B cell (primary cell): ENCODE data around the gene TRIP10. TPM values are rescaled to one million over a fixed set of nuclear protein-coding genes. Genes with fewer than 3 reads are reported as not detected.

Experiments used
- ATAC-seq: fragments of 200-7000 bp; cut with Tn5 transposase; one replicate; pipeline ENCODE4 v1.10.0; 2021; ENCODE audit warnings: low read depth, mild to moderate bottlenecking, moderate number of reproducible peaks, moderate library complexity
- CTCF ChIA-PET: fragments of 350-600 bp; sonication (Branson Sonifier 250); formaldehyde crosslinking; loops from one replicate; lab custom pipeline; 2021; ENCODE audit warnings: antibody characterized with exemption, inconsistent platforms; lab: Charles Lee
- POLR2A ChIA-PET: fragments of 350-600 bp; sonication (Branson Sonifier 250); formaldehyde crosslinking; loops from one replicate; lab custom pipeline; 2021; ENCODE audit warnings: antibody characterized with exemption; lab: Charles Lee
- DNase-seq: peaks from one replicate; pipeline ENCODE4 v3.0.0; 2013
- H2AFZ ChIP-seq: 2 replicates; pipeline ENCODE4 v1.6.1; 2012; ENCODE audit warnings: mild to moderate bottlenecking, low read depth, low read length; ENCODE audit not compliant: insufficient read depth, poor library complexity, severe bottlenecking
- H3K27ac ChIP-seq, 2 donors: 1 replicate in 1 of 2; 2 replicates in 1 of 2; pipeline ENCODE4 v1.5.1; 2012 to 2013; ENCODE audit warnings: low read length in 2 of 2, mild to moderate bottlenecking in 2 of 2, moderate library complexity in 1 of 2
- H3K27me3 ChIP-seq, 4 experiments: fragments of 200-600 bp in 1 of 4; sonication (generic) in 1 of 4; replicated peaks in 1 of 4; 1 replicate in 2 of 4; 2 replicates in 2 of 4; pipeline versions ENCODE4 v1.6.1 to v1.7.0; 2013 to 2016; ENCODE audit warnings: low read length in 3 of 4, mild to moderate bottlenecking in 2 of 4, mixed read lengths in 1 of 4, moderate library complexity in 1 of 4; ENCODE audit not compliant: insufficient read depth in 4 of 4, control insufficient read depth in 3 of 4; ENCODE audit errors: control extremely low read depth in 1 of 4
- H3K36me3 ChIP-seq, 2 experiments: replicated peaks in 1 of 2; 1 replicate in 1 of 2; 2 replicates in 1 of 2; pipeline versions ENCODE4 v1.6.1 to v1.7.1; 2013; ENCODE audit warnings: low read length in 1 of 2; ENCODE audit not compliant: insufficient read depth in 2 of 2, control insufficient read depth in 1 of 2; ENCODE audit errors: control extremely low read depth in 1 of 2, extremely low read depth in 1 of 2
- H3K4me1 ChIP-seq, 2 donors: fragments of 200-600 bp in 1 of 2; sonication (generic) in 1 of 2; 1 replicate in 1 of 2; 2 replicates in 1 of 2; pipeline versions ENCODE4 v1.5.1 to v1.6.1; 2013 to 2017; ENCODE audit warnings: low read length in 2 of 2; ENCODE audit not compliant: control insufficient read depth in 2 of 2, insufficient read depth in 2 of 2
- H3K4me2 ChIP-seq: replicated peaks from 2 replicates; pipeline ENCODE3; 2012; ENCODE audit warnings: mild to moderate bottlenecking, low read depth, low read length; ENCODE audit not compliant: poor library complexity, severe bottlenecking
- H3K4me3 ChIP-seq, 5 experiments: fragments of 200-600 bp in 1 of 5; sonication (generic) in 1 of 5; 1 replicate in 3 of 5; 2 replicates in 2 of 5; pipeline versions ENCODE4 v1.5.1 to v1.7.0; 2011 to 2016; ENCODE audit warnings: low read length in 4 of 5, mild to moderate bottlenecking in 4 of 5, low read depth in 2 of 5, control low read depth in 1 of 5, moderate library complexity in 1 of 5; ENCODE audit not compliant: insufficient read depth in 1 of 5; ENCODE audit errors: control extremely low read depth in 1 of 5, extremely low read depth in 1 of 5
- H3K79me2 ChIP-seq: fragments of 200-600 bp; sonication (generic); one replicate; pipeline ENCODE4 v1.6.0; 2016; ENCODE audit warnings: low read length; ENCODE audit not compliant: control insufficient read depth, insufficient read depth
- H3K9ac ChIP-seq: fragments of 200-600 bp; sonication (generic); 2 replicates; pipeline ENCODE4 v1.6.1; 2017; ENCODE audit warnings: mild to moderate bottlenecking, low read length, moderate library complexity
- H3K9me3 ChIP-seq, 3 donors: one replicate each; pipeline versions ENCODE4 v1.6.1 to v1.7.1; 2013; ENCODE audit warnings: low read length in 2 of 3; ENCODE audit not compliant: control insufficient read depth in 2 of 3, insufficient read depth in 1 of 3; ENCODE audit errors: control extremely low read depth in 1 of 3
- H4K20me1 ChIP-seq: 2 replicates; pipeline ENCODE4 v1.6.0; 2012; ENCODE audit warnings: mild to moderate bottlenecking, low read length; ENCODE audit not compliant: insufficient read depth, control insufficient read depth, poor library complexity, severe bottlenecking
- H3K27ac Mint-ChIP-seq: one replicate; pipeline ENCODE4 v1.8.0; 2021; ENCODE audit warnings: mixed read lengths
- H3K27me3 Mint-ChIP-seq: one replicate; pipeline ENCODE4 v1.8.0; 2021; ENCODE audit warnings: mixed read lengths
- H3K4me1 Mint-ChIP-seq: one replicate; pipeline ENCODE4 v1.8.0; 2021; ENCODE audit warnings: mixed read lengths
- H3K4me3 Mint-ChIP-seq: one replicate; pipeline ENCODE4 v1.8.0; 2021; ENCODE audit warnings: mixed read lengths
- H3K9me3 Mint-ChIP-seq: one replicate; pipeline ENCODE4 v1.8.0; 2022; ENCODE audit warnings: mixed read lengths; ENCODE audit not compliant: insufficient read depth
- CTCF ChIP-seq: fragments of 200-600 bp; IDR thresholded peaks from one replicate; pipeline ENCODE4 v1.8.0; 2022; ENCODE audit warnings: antibody characterized with exemption, mild to moderate bottlenecking
- EZH2 ChIP-seq: IDR thresholded peaks from 2 replicates; pipeline ENCODE4 v1.6.1; 2012; ENCODE audit warnings: borderline replicate concordance, low read depth, mild to moderate bottlenecking, moderate library complexity, low read length; ENCODE audit not compliant: insufficient read depth, poor library complexity, severe bottlenecking
- WGBS: methylation state at CpG from one replicate; pipeline ENCODE4 v1.1.5; 2013; ENCODE audit warnings: missing lambda C conversion rate; ENCODE audit not compliant: insufficient coverage; 5-methylcytosine and 5-hydroxymethylcytosine counted together
- intact Hi-C: fragments of 100-400 bp; cut with micrococcal nuclease; formaldehyde crosslinking; loops from one replicate; pipeline ENCODE4 v1.10.0; 2022
- polyA plus RNA-seq: library from polyadenylated mRNA; depleted of rRNA; stranded (reverse); fragments of >200 nt; gene quantifications from 2 replicates; pipeline ENCODE4 v1.2.3, GENCODE V29; 2012
- total RNA-seq, 2 donors: library from RNA; stranded (reverse); fragments of 120-200 nt in 1 of 2; gene quantifications; 1 replicate in 1 of 2; 2 replicates in 1 of 2; pipeline versions ENCODE4 v1.2.3 to v1.2.4, GENCODE V29; 2013 to 2022

The TRIP10 gene
- total and polyA plus RNA-seq, 2 donors (not counting 1 experiment from before 2014, with no cell fraction given): 5.9 to 42.7 TPM

- Histone ChIP-seq H3K4me3 (peak overlapping the region; percentile 69 to 89 (median 88)), H2AFZ (peak overlapping the region; percentile 80), H3K9me3 (no peaks in the 10 kb centered on the region), H4K20me1 (no peaks in the 10 kb centered on the region), H3K4me2 (peak overlapping the region; percentile 95), H3K27me3 (no peaks in the 10 kb centered on the region), H3K27ac (peak overlapping the region; percentile 90 to 98), H3K9ac (peak overlapping the region; percentile 88), H3K79me2 (peaks cover 12% of the 10 kb centered on the region), H3K36me3 (peaks cover 0 to 8% of the 10 kb centered on the region in 2 experiments), H3K4me1 (peaks cover 39 to 51% of the 10 kb centered on the region in 2 donors)
- POLR2A ChIA-PET: interaction anchor here (1.0 to 4.5 kb wide), 6 partner anchors 11 to 220 kb away, joined by 3 to 19 read pairs (median 8); partner anchors contain the start of gene VAV1
- TF ChIP-seq CTCF (peak; percentile 36), EZH2 (no peak)
- intact Hi-C loops: loop anchor here (1.0 to 5.0 kb wide), 11 partner anchors 15 to 538 kb away; partner anchors contain the start of genes CD70, CLPP and SH2D3A
- Mint-ChIP-seq H3K4me1 (peaks cover 39% of the 10 kb centered on the region), H3K27me3 (no peaks in the 10 kb centered on the region), H3K4me3 (peak overlapping the region; percentile 94), H3K9me3 (no peaks in the 10 kb centered on the region), H3K27ac (peak overlapping the region; percentile 93)
- WGBS: 0% methylated on average over 14 of the region's 16 CpGs
- CTCF ChIA-PET: interaction anchor here (0.6 to 5.3 kb wide), 19 partner anchors 8 to 1699 kb away, joined by 3 to 118 read pairs (median 8); partner anchors contain the start of genes ADGRE1, SH2D3A and VAV1
- DNase-seq (no peak), ATAC-seq (no peak)
Measured at GRCh38 chr19:6736917-6737283, 2.6 kb upstream of the TRIP10 start.

- H3K4me3 Mint-ChIP-seq: peak within 1 kb of the TSS; percentile 94
- POLR2A ChIA-PET: interaction anchor here (0.6 to 4.5 kb wide), 11 partner anchors 11 to 1748 kb away, joined by 3 to 17 read pairs (median 4); partner anchors contain the start of genes SH2D3A and VAV1
- Histone ChIP-seq H3K36me3 (peaks cover 0 to 5% of the 10 kb centered on the region in 2 experiments), H3K27me3 (no peaks in the 10 kb centered on the region), H3K27ac (peak within 1 kb of the TSS; percentile 90 to 98), H3K9me3 (no peaks in the 10 kb centered on the region), H4K20me1 (no peaks in the 10 kb centered on the region), H3K9ac (peak within 1 kb of the TSS; percentile 88), H3K4me1 (peaks cover 39 to 51% of the 10 kb centered on the region in 2 donors), H3K4me3 (peak within 1 kb of the TSS; percentile 69 to 89 (median 88)), H2AFZ (peak within 1 kb of the TSS; percentile 80), H3K79me2 (peaks cover 10% of the 10 kb centered on the region), H3K4me2 (peak within 1 kb of the TSS; percentile 95)
- peak; percentile 99 for DNase-seq
- peaks cover 39% of the 10 kb centered on the region for H3K4me1 Mint-ChIP-seq
- H3K9me3 Mint-ChIP-seq: no peaks in the 10 kb centered on the region
- peak; percentile 73 for ATAC-seq
- peak within 1 kb of the TSS; percentile 99 for H3K27ac Mint-ChIP-seq
- 0% methylated on average over 53 of the region's 55 CpGs for WGBS
- CTCF ChIA-PET: interaction anchor here (0.5 to 5.3 kb wide), 14 partner anchors 15 to 519 kb away, joined by 3 to 118 read pairs (median 8); partner anchors contain the start of genes SH2D3A and VAV1
- no peaks in the 10 kb centered on the region for H3K27me3 Mint-ChIP-seq
- no peak for TF ChIP-seq CTCF
- no peak for TF ChIP-seq EZH2
- intact Hi-C loops: loop anchor here (1.0 to 5.0 kb wide), 8 partner anchors 30 to 539 kb away; partner anchors contain the start of genes CD70, CLPP and SH2D3A
Measured at GRCh38 chr19:6737284-6737872, 2.1 kb upstream of the TRIP10 start, which contains the start of gene GPR108. Gene GPR108 (minus strand): TSS chr19:6737580. CDS start chr19:6737576, 4 bp downstream.
